ENCODE data around the gene CNKSR1.

GRCh38 chr1:26189331-26189730 is 12.0 kb downstream of the CNKSR1 start:
- TF ChIP-seq CTCF (IDR thresholded peaks at IDR 0.05; ENCODE audit: low read length) (no peak), EZH2 (optimal IDR thresholded peaks at IDR 0.05; ENCODE audit: low read depth, low read length) (no peak)
